HepG2 (cell line): ENCODE data around the gene MND1. TPM values are rescaled to one million over a fixed set of nuclear protein-coding genes. Genes with fewer than 3 reads are reported as not detected.

Source experiments
- ATAC-seq: fragments of 200-7000 bp; cut with Tn5 transposase; 3 replicates; pipeline ENCODE4 v1.9.1; 2020; ENCODE audit warnings: mild to moderate bottlenecking, moderate library complexity
- BruUV-seq: library from RNA; stranded (reverse); fragments of 400-500 nt; replicated peaks from 2 replicates; lab custom pipeline; 2021; lab: Mats Ljungman, UMichigan
- CTCF ChIA-PET: fragments of 300-600 bp; formaldehyde crosslinking; extraction: SDS; loops from one replicate; lab custom pipeline; 2021; ENCODE audit warnings: low total read pairs, inconsistent platforms, low intra/inter-chr PET ratio; lab: Yijun Ruan, JAX
- POLR2A ChIA-PET: fragments of 350-600 bp; sonication (Branson Sonifier 250); formaldehyde crosslinking; loops from one replicate; lab custom pipeline; 2020; ENCODE audit warnings: antibody characterized with exemption, inconsistent platforms; lab: Yijun Ruan, JAX
- DNase-seq: peaks from one replicate; pipeline ENCODE4 v3.0.0-alpha.2; 2015; ENCODE audit warnings: low spot score
- FAIRE-seq: peaks from 3 replicates; lab custom pipeline; 2011; peaks lifted over from hg19 to GRCh38; lab: Jason Lieb, UNC
- H2AFZ ChIP-seq: one replicate; pipeline ENCODE4 v1.6.1; 2011; ENCODE audit warnings: low read length, inconsistent platforms
- H3K27ac ChIP-seq: fragments of 300-600 bp; 3 replicates; pipeline ENCODE4 v1.8.0; 2011; ENCODE audit warnings: mixed run types, mild to moderate bottlenecking, mixed read lengths, low read length, inconsistent platforms; ENCODE audit not compliant: insufficient read depth; ENCODE audit errors: extremely low read length
- H3K27me3 ChIP-seq, 2 experiments: fragments of 200-600 bp in 1 of 2; 2 replicates in 1 of 2; 3 replicates in 1 of 2; pipeline versions ENCODE4 v1.6.0 to v1.8.0; 2011; ENCODE audit warnings: low read length in 2 of 2, mild to moderate bottlenecking in 2 of 2, moderate library complexity in 2 of 2, inconsistent platforms in 1 of 2; ENCODE audit not compliant: insufficient read depth in 2 of 2, control insufficient read depth in 1 of 2
- H3K36me3 ChIP-seq, 2 experiments: fragments of 200-600 bp in 1 of 2; replicated peaks in 1 of 2; 2 replicates in 1 of 2; 3 replicates in 1 of 2; pipeline versions ENCODE4 v1.5.1 to v1.8.0; 2011; ENCODE audit warnings: low read length in 2 of 2, inconsistent platforms in 1 of 2; ENCODE audit not compliant: insufficient read depth in 2 of 2, control insufficient read depth in 1 of 2
- H3K4me1 ChIP-seq: 2 replicates; pipeline ENCODE4 v1.5.1; 2012; ENCODE audit warnings: low read length, inconsistent platforms; ENCODE audit not compliant: insufficient read depth
- H3K4me2 ChIP-seq: 2 replicates; pipeline ENCODE4 v1.6.0; 2011; ENCODE audit warnings: low read depth, low read length, inconsistent platforms
- H3K4me3 ChIP-seq, 3 experiments: fragments of 200-600 bp in 1 of 3; sonication (generic), shearing (Covaris generic) in 1 of 3; replicated peaks in 1 of 3; 2 replicates each; pipeline ENCODE4 v1.5.1; 2011 to 2016; ENCODE audit warnings: low read length in 3 of 3, inconsistent platforms in 2 of 3, low read depth in 2 of 3, mild to moderate bottlenecking in 2 of 3, control low read depth in 1 of 3, mixed read lengths in 1 of 3; ENCODE audit not compliant: insufficient read depth in 1 of 3
- H3K79me2 ChIP-seq: one replicate; pipeline ENCODE4 v1.6.1; 2011; ENCODE audit warnings: low read length, inconsistent platforms; ENCODE audit not compliant: insufficient read depth
- H3K9ac ChIP-seq: 2 replicates; pipeline ENCODE4 v1.6.0; 2011; ENCODE audit warnings: mild to moderate bottlenecking, low read depth, low read length, inconsistent platforms; ENCODE audit not compliant: insufficient read depth
- H3K9me3 ChIP-seq: 2 replicates; pipeline ENCODE4 v1.5.1; 2012; ENCODE audit warnings: mild to moderate bottlenecking, low read length
- H4K20me1 ChIP-seq: 2 replicates; pipeline ENCODE4 v1.6.0; 2011; ENCODE audit warnings: inconsistent platforms, mild to moderate bottlenecking, low read length, moderate library complexity; ENCODE audit not compliant: insufficient read depth
- DRAP1 ChIP-seq: IDR thresholded peaks from 2 replicates; pipeline ENCODE4 v1.6.1; 2016; ENCODE audit warnings: missing genetic modification reagents, missing compliant biosample characterization
- MAFK ChIP-seq, 2 experiments: IDR thresholded peaks in 1 of 2; conservative IDR thresholded peaks in 1 of 2; 2 replicates each; pipeline ENCODE4 v1.6.1; 2011; ENCODE audit warnings: improper control_type of control experiment in 2 of 2, low read length in 2 of 2
- PCBP1 ChIP-seq: fragments of 200-400 bp; formaldehyde crosslinking; IDR thresholded peaks from 2 replicates; pipeline ENCODE4 v1.6.1; 2017; ENCODE audit warnings: mild to moderate bottlenecking, low read depth, low read length, borderline replicate concordance
- SALL1 ChIP-seq: sonication (generic); formaldehyde crosslinking; IDR thresholded peaks from 2 replicates; pipeline ENCODE4 v1.8.0; 2022; ENCODE audit warnings: mild to moderate bottlenecking, missing genetic modification reagents
- SOX5 ChIP-seq: IDR thresholded peaks from 2 replicates; pipeline ENCODE4 v1.6.1; 2016; ENCODE audit warnings: borderline replicate concordance
- THAP9 ChIP-seq: sonication (generic); formaldehyde crosslinking; IDR thresholded peaks from 2 replicates; pipeline ENCODE4; 2020; ENCODE audit warnings: missing genetic modification reagents, mild to moderate bottlenecking, borderline replicate concordance
- TOE1 ChIP-seq: sonication (generic); formaldehyde crosslinking; IDR thresholded peaks from 2 replicates; pipeline ENCODE4 v1.4.0; 2020; ENCODE audit warnings: mild to moderate bottlenecking, missing genetic modification reagents
- ZBTB39 ChIP-seq: sonication (generic); formaldehyde crosslinking; IDR thresholded peaks from 2 replicates; pipeline ENCODE4 v1.5.0; 2020; ENCODE audit warnings: missing genetic modification reagents
- ZNF121 ChIP-seq: sonication (generic); formaldehyde crosslinking; IDR thresholded peaks from 2 replicates; pipeline ENCODE4 v1.5.0; 2020; ENCODE audit warnings: mild to moderate bottlenecking, missing genetic modification reagents
- ZNF224 ChIP-seq: sonication (generic); formaldehyde crosslinking; IDR thresholded peaks from 2 replicates; pipeline ENCODE4 v1.5.0; 2020; ENCODE audit warnings: mild to moderate bottlenecking, missing genetic modification reagents
- ZNF761 ChIP-seq: sonication (generic); formaldehyde crosslinking; conservative IDR thresholded peaks from 2 replicates; pipeline ENCODE4 v1.4.0; 2020; ENCODE audit warnings: mild to moderate bottlenecking, missing genetic modification reagents
- WGBS: methylation state at CpG from one replicate; pipeline ENCODE4 v1.1.6; 2017; ENCODE audit warnings: low lambda C conversion rate; 5-methylcytosine and 5-hydroxymethylcytosine counted together
- in situ Hi-C: cut with HindIII; loops from 2 replicates; pipeline ENCODE4 v1.10.0; 2017; ENCODE audit warnings: low pct_unique_long_range_greater_than_20kb; ENCODE audit not compliant: extremely low pct_ligation_motif_present
- intact Hi-C: fragments of 100-400 bp; cut with micrococcal nuclease; formaldehyde crosslinking; loops from one replicate; pipeline ENCODE4 v1.10.0; 2022; ENCODE audit not compliant: unreplicated experiment
- polyA plus RNA-seq, 8 experiments: library from polyadenylated mRNA; depleted of rRNA in 3 of 8; stranded (reverse) in 7 of 8; unstranded in 1 of 8; fragments of >200 nt; fragmentation: Illumina TruSeq in 4 of 8; extraction: Trizol in 4 of 8; gene quantifications; 2 replicates each; pipeline versions ENCODE4 v1.2.1 to v1.2.3, GENCODE V29; 2011 to 2016; ENCODE audit warnings: low read depth in 4 of 8, missing spikeins in 1 of 8, mixed read lengths in 1 of 8; ENCODE audit not compliant: insufficient read depth in 1 of 8
- total RNA-seq, 5 experiments: library from RNA; depleted of rRNA; stranded (reverse); fragments of >200 nt; fragmentation: Illumina TruSeq; extraction: Trizol; gene quantifications; 2 replicates each; pipeline ENCODE4 v1.2.3, GENCODE V29; 2016; ENCODE audit warnings: low read depth in 1 of 5

The MND1 gene
- total and polyA plus RNA-seq, 2 of the 13 experiments (the other 11 are each of a cell fraction or from before 2014, with no cell fraction given), result 4.8 to 30.7 TPM

GRCh38 chr4:153372967-153373562 lies 28.6 kb downstream of the MND1 start:
- POLR2A ChIA-PET, result no interaction called here
- CTCF ChIA-PET, result no interaction called here
- in situ Hi-C loops, result no loop called here

GRCh38 chr4:153374442-153374841 lies 30.0 kb downstream of the MND1 start:
- Histone ChIP-seq H3K79me2 (no peaks in the 10 kb centered on the region), H2AFZ (no peak overlapping the region), H3K9me3 (no peaks in the 10 kb centered on the region), H3K4me1 (peaks cover 8% of the 10 kb centered on the region; the same call in 1 of the 2 replicates), H3K27ac (no peak overlapping the region), H4K20me1 (no peaks in the 10 kb centered on the region), H3K36me3 (peaks cover 0 to 4% of the 10 kb centered on the region in 2 experiments; a peak in 1 of 5 replicates), H3K4me3 (no peak overlapping the region), H3K9ac (no peak overlapping the region), H3K4me2 (no peak overlapping the region), H3K27me3 (no peaks in the 10 kb centered on the region)
- in situ Hi-C loops (no loop called here), intact Hi-C loops (no loop called here)
- no peak for ATAC-seq
- no peak for DNase-seq
- no peak for FAIRE-seq
- WGBS, result 97% methylated on average over 2 of the region's 2 CpGs
- ChIA-PET CTCF (no interaction called here), POLR2A (no interaction called here)
- no TSS peak for BruUV-seq
- no peak for TF ChIP-seq ZNF761
- no peak for TF ChIP-seq ZBTB39 (CRISPR knock-in tag)
- TF ChIP-seq THAP9 (CRISPR knock-in tag), result no peak
- TF ChIP-seq TOE1 (CRISPR knock-in tag), result no peak
- TF ChIP-seq ZNF121 (CRISPR knock-in tag), result no peak
- TF ChIP-seq DRAP1 (CRISPR knock-in tag), result no peak
- no peak for TF ChIP-seq SALL1 (CRISPR knock-in tag)

More at GRCh38 chr4:153372967-153373562, 28.6 kb downstream of the MND1 start:
- Histone ChIP-seq H3K36me3 (peaks cover 1 to 8% of the 10 kb centered on the region in 2 experiments; a peak in 3 of 5 replicates), H3K4me2 (no peak overlapping the region), H4K20me1 (no peaks in the 10 kb centered on the region), H3K4me1 (peaks cover 8% of the 10 kb centered on the region; the same call in 1 of the 2 replicates), H3K9ac (no peak overlapping the region), H3K9me3 (no peaks in the 10 kb centered on the region), H3K27me3 (no peaks in the 10 kb centered on the region), H3K27ac (no peak overlapping the region), H2AFZ (no peak overlapping the region), H3K79me2 (no peaks in the 10 kb centered on the region), H3K4me3 (no peak overlapping the region)
- BruUV-seq, result no TSS peak
- intact Hi-C loops, result no loop called here
- no peak for FAIRE-seq
- no peak for ATAC-seq
- 100% methylated on average over 1 of the region's 1 CpG for WGBS
- no peak for DNase-seq
- TF ChIP-seq ZNF224, result no peak
- TF ChIP-seq SOX5, result no peak
- TF ChIP-seq MAFK (conservative IDR thresholded peaks at IDR 0.05 in 1 of 2, IDR thresholded peaks at IDR 0.05 in 1 of 2; ENCODE audit: low read length in 2 of 2), result peak; percentile 36 to 59; a peak in 3 of 4 replicates
- no peak for TF ChIP-seq PCBP1
